Dendritic cell treated with granulocyte-macrophage colony-stimulating factor and Interleukin-4, amounts not matched to agents 40 ng/mL and 50 ng/mL, for 4 days (primary cell): Measurements from ENCODE around the gene DNASE1L2.
A peak's percentile ranks its signal among the peaks of the same experiment; 100 is the strongest.

Source experiments
- H3K27ac Mint-ChIP-seq: one replicate; pipeline ENCODE4 v1.8.0; 2022; ENCODE audit warnings: mild to moderate bottlenecking, mixed read lengths
- H3K27me3 Mint-ChIP-seq: one replicate; pipeline ENCODE4 v1.8.0; 2022; ENCODE audit warnings: mild to moderate bottlenecking, mixed read lengths
- H3K36me3 Mint-ChIP-seq: one replicate; pipeline ENCODE4 v1.8.0; 2022; ENCODE audit warnings: low read depth, mixed read lengths
- H3K4me1 Mint-ChIP-seq: one replicate; pipeline ENCODE4 v1.8.0; 2022; ENCODE audit warnings: low read depth, mixed read lengths
- H3K4me3 Mint-ChIP-seq: one replicate; pipeline ENCODE4 v1.8.0; 2022; ENCODE audit warnings: mild to moderate bottlenecking, moderate library complexity, mixed read lengths
- H3K9me3 Mint-ChIP-seq: one replicate; pipeline ENCODE4 v1.8.0; 2022; ENCODE audit warnings: mixed read lengths
- intact Hi-C: fragments of 100-400 bp; cut with micrococcal nuclease; formaldehyde crosslinking; loops from one replicate; pipeline ENCODE4 v1.15.0; 2022

The DNASE1L2 gene

DNA sequence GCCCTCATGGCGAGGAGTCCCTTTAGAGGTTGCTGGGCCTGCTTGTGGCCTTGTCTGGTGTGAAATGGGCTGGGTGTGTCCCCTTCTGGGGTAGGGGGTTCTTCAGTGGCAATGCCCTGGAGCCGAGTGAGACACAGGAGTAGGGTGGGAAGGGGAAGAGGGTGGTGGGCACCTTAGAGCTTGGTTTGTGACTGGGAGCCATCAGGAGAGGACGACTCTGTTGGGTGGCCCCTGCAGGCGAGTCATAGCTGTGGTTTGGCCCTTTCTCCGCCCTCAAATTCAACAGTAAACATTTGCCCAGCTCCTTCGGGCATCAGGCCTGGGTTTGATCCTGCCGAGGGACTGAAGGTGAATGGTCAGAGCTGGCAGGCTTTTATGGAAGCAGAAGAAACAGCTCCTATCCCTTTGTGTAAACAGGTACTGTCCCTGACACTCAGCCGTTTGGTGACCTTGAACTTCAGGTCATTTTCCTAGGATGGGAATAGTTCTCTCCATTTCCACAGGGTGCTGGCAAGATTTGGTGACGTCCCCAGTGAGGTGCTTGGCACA is 9.9 kb upstream of the DNASE1L2 start:
- Mint-ChIP-seq H3K9me3 (no peaks in the 10 kb centered on the region), H3K4me1 (peaks cover 37% of the 10 kb centered on the region), H3K27me3 (no peaks in the 10 kb centered on the region), H3K36me3 (peaks cover 57% of the 10 kb centered on the region), H3K27ac (no peak overlapping the region), H3K4me3 (no peak overlapping the region)
- intact Hi-C loops, result no loop called here

- intact Hi-C loops, result no loop called here
- Mint-ChIP-seq H3K4me1 (peaks cover 37% of the 10 kb centered on the region), H3K9me3 (no peaks in the 10 kb centered on the region), H3K36me3 (peaks cover 63% of the 10 kb centered on the region), H3K27ac (no peak overlapping the region), H3K4me3 (no peak overlapping the region), H3K27me3 (no peaks in the 10 kb centered on the region)
Measured at GRCh38 chr16:2226918-2227317, 9.3 kb upstream of the DNASE1L2 start.

GRCh38 chr16:2228161-2228824 is 8.0 kb upstream of the DNASE1L2 start:
- H3K4me3 Mint-ChIP-seq, result no peak overlapping the region
- peaks cover 37% of the 10 kb centered on the region for H3K4me1 Mint-ChIP-seq
- intact Hi-C loops, result no loop called here
- H3K27ac Mint-ChIP-seq, result no peak overlapping the region
- H3K36me3 Mint-ChIP-seq, result peaks cover 77% of the 10 kb centered on the region
- no peaks in the 10 kb centered on the region for H3K27me3 Mint-ChIP-seq
- H3K9me3 Mint-ChIP-seq, result no peaks in the 10 kb centered on the region

DNA sequence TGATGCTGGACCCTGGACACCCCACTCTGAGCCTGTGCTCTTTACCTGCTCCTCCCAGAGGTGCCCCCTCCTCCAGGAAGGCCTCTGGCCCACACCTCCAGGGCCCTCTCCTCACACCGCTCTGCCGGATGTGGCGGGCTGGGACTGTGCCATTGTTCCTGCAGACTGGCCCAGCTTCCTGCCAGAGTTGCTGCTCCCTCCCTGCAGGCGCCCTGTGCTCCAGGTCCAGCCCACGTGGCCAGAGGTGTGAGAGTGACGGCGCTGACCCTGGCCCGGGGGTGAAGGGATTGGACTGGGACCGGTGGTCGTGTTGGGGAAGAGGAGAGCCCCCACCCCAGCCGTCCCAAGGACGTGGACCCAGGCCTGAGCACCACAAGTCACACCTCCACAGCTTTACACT is 7.2 kb upstream of the DNASE1L2 start:
- Mint-ChIP-seq H3K4me1 (peaks cover 36% of the 10 kb centered on the region), H3K27me3 (no peaks in the 10 kb centered on the region), H3K4me3 (no peak overlapping the region), H3K27ac (no peak overlapping the region), H3K36me3 (peaks cover 80% of the 10 kb centered on the region), H3K9me3 (no peaks in the 10 kb centered on the region)
- intact Hi-C loops, result no loop called here

- H3K9me3 Mint-ChIP-seq, result no peaks in the 10 kb centered on the region
- H3K4me1 Mint-ChIP-seq, result peaks cover 30% of the 10 kb centered on the region
- H3K27ac Mint-ChIP-seq, result peak overlapping the region; percentile 17
- H3K4me3 Mint-ChIP-seq, result no peak overlapping the region
- peaks cover 85% of the 10 kb centered on the region for H3K36me3 Mint-ChIP-seq
- peaks cover 6% of the 10 kb centered on the region for H3K27me3 Mint-ChIP-seq
- intact Hi-C loops, result no loop called here
Measured at GRCh38 chr16:2229632-2230250, 6.5 kb upstream of the DNASE1L2 start.

- peak overlapping the region; percentile 17 for H3K27ac Mint-ChIP-seq
- H3K4me1 Mint-ChIP-seq, result peaks cover 25% of the 10 kb centered on the region
- peaks cover 12% of the 10 kb centered on the region for H3K27me3 Mint-ChIP-seq
- peaks cover 91% of the 10 kb centered on the region for H3K36me3 Mint-ChIP-seq
- H3K9me3 Mint-ChIP-seq, result no peaks in the 10 kb centered on the region
- intact Hi-C loops, result no loop called here
- no peak overlapping the region for H3K4me3 Mint-ChIP-seq
Measured at GRCh38 chr16:2230376-2230775, 5.9 kb upstream of the DNASE1L2 start.

DNA sequence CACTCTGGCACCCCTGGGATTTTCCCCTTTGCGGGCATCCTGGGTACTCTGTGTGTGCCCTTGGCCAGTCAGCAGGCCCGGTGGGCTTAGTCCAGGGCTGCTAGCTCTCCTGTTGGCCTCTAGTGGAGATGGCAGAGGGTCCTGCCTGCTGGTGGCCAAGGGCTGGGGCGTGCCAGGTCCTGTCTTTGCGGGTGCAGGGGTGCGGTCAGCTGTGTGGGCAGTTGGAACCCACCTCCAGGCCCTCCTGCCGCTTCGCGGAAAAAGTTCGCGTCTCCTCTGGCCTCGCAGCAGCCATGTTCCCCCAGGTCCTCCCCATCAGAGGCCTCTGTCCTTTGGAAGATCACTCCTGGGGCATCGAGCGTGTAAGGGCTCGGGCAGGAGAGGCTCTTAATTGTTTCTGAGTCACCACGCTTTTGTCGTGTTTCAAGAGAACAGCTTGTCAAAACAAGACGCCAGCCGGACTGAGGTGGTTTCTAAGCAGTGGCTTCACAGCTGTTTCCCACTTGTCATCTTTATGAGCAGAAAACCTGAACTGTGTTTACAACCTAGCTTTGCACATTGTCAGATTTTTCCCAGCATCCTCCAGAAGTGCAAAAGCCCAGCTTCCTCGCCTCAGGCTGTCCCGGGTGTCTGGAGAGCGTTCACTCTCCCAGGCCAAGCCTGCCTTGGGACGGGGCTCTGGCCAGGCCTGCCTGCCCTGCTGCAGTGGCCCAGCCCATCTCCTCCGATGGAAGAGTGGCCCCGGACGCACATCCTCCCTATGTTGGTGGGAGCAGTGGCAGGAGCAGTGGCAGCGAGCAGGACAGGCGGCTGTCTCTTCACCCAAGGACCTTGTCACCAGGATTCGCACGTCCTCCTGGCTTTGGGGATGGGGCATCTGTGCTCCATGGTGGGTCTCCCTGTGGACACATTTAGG is 5.0 kb upstream of the DNASE1L2 start:
- H3K4me1 Mint-ChIP-seq, result peaks cover 25% of the 10 kb centered on the region
- peaks cover 21% of the 10 kb centered on the region for H3K27me3 Mint-ChIP-seq
- H3K36me3 Mint-ChIP-seq, result peaks cover 95% of the 10 kb centered on the region
- H3K9me3 Mint-ChIP-seq, result no peaks in the 10 kb centered on the region
- intact Hi-C loops, result no loop called here
- no peak overlapping the region for H3K4me3 Mint-ChIP-seq
- H3K27ac Mint-ChIP-seq, result no peak overlapping the region

- intact Hi-C loops, result no loop called here
- peaks cover 84% of the 10 kb centered on the region for H3K36me3 Mint-ChIP-seq
- H3K9me3 Mint-ChIP-seq, result no peaks in the 10 kb centered on the region
Measured at GRCh38 chr16:2232094-2232990, 3.9 kb upstream of the DNASE1L2 start.

DNA sequence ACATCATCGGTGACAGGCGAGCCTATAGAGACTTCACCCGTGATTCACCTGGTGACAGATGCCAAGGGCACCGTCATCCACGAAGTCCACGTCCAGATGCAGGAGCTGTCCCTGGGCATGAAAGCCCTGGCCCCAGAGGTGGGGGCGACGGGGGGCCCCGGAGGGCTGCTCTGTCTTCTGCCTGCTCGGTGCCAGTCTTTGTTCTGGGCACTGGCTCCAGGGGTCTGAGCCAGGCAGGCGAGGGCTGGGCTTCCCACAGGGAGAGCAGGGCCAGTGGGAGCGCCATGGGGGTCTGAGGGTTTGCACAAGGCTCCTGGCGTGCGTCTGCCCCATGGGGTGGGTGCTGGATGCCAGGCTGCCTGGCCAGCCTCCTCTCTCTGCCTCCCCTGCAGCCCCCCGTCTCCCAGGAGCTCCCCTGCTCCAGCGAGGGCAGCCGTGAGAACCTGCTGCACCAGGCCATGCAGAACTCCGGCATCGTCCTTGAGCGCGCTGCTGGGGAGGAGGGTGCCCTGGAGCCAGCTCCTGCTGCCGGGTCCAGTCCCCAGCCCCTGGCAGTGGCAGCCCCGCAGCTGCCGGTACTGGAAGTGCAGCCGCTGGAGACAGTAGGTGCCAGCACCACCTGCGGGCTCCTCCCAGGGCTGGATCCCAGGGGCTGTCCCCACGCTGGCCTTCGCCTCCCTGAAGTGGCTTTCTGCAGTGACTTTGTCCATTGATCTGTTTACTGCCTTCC is 3.0 kb upstream of the DNASE1L2 start:
- H3K36me3 Mint-ChIP-seq, result peaks cover 79% of the 10 kb centered on the region
- H3K4me3 Mint-ChIP-seq, result no peak overlapping the region
- no peaks in the 10 kb centered on the region for H3K9me3 Mint-ChIP-seq
- H3K4me1 Mint-ChIP-seq, result peaks cover 31% of the 10 kb centered on the region
- H3K27me3 Mint-ChIP-seq, result peaks cover 40% of the 10 kb centered on the region
- intact Hi-C loops, result no loop called here
- no peak overlapping the region for H3K27ac Mint-ChIP-seq

More at GRCh38 chr16:2232094-2232990, 3.9 kb upstream of the DNASE1L2 start:
- Mint-ChIP-seq H3K4me1 (peaks cover 26% of the 10 kb centered on the region), H3K27ac (no peak overlapping the region), H3K27me3 (peaks cover 32% of the 10 kb centered on the region), H3K4me3 (no peak overlapping the region)

DNA sequence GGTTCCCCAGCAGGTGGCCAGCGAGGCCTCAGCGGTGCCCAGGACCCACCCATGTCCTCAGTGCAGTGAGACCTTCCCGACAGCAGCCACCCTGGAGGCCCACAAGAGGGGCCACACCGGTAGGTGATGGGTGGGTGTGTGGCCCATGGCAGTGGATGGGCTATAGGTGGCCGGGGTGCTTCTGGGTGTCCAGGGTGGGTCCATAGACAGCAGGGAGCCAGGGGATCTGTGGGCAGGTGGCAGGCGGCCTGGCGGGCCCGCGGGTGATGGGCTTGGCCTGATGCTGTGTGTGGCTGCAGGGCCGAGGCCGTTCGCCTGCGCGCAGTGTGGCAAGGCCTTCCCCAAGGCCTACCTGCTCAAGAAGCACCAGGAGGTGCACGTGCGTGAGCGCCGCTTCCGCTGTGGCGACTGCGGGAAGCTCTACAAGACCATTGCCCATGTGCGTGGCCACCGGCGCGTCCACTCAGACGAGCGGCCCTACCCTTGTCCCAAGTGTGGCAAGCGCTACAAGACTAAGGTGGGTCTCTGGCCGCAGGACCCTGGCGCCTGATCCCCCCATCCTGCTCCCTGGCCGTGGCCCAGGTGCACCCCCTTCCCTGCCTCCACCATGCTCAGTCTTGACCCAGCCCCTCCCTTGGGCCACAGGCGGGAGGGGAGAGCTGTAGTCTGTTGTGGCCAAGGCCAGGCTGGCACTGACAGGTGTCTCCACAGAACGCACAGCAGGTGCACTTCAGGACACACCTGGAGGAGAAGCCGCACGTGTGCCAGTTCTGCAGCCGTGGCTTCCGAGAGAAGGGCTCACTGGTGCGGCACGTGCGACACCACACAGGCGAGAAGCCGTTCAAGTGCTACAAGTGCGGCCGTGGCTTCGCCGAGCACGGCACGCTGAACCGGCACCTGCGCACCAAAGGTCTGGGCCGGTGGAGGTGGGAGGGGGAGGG is 2.1 kb upstream of the DNASE1L2 start:
- no peak overlapping the region for H3K4me3 Mint-ChIP-seq
- H3K27ac Mint-ChIP-seq, result no peak overlapping the region
- H3K36me3 Mint-ChIP-seq, result peaks cover 73% of the 10 kb centered on the region
- H3K9me3 Mint-ChIP-seq, result no peaks in the 10 kb centered on the region
- intact Hi-C loops, result no loop called here
- peaks cover 31% of the 10 kb centered on the region for H3K4me1 Mint-ChIP-seq
- H3K27me3 Mint-ChIP-seq, result peaks cover 50% of the 10 kb centered on the region

GRCh38 chr16:2234813-2235170 is 1.5 kb upstream of the DNASE1L2 start:
- intact Hi-C loops, result no loop called here
- Mint-ChIP-seq H3K4me3 (no peak overlapping the region), H3K9me3 (no peaks in the 10 kb centered on the region), H3K27me3 (peaks cover 53% of the 10 kb centered on the region), H3K27ac (no peak overlapping the region), H3K36me3 (peaks cover 73% of the 10 kb centered on the region), H3K4me1 (peaks cover 30% of the 10 kb centered on the region)

GRCh38 chr16:2235234-2235651 is 1.0 kb upstream of the DNASE1L2 start:
- no peaks in the 10 kb centered on the region for H3K9me3 Mint-ChIP-seq
- H3K36me3 Mint-ChIP-seq, result peaks cover 73% of the 10 kb centered on the region
- H3K4me3 Mint-ChIP-seq, result no peak overlapping the region
- intact Hi-C loops, result no loop called here
- peaks cover 26% of the 10 kb centered on the region for H3K4me1 Mint-ChIP-seq
- peaks cover 53% of the 10 kb centered on the region for H3K27me3 Mint-ChIP-seq
- no peak overlapping the region for H3K27ac Mint-ChIP-seq
